Astrocyte of the spinal cord (primary cell): ENCODE data around the gene HELQ.
"Not testable (repeated sequence)": the region's sequence is repeated elsewhere in the genome, so short reads cannot be mapped to it uniquely, and the experiment has no call there.

Experiments
- DNase-seq: peaks from one replicate; pipeline ENCODE4 v3.0.0; 2011; ENCODE audit warnings: low read depth, low spot score
- H3K4me3 ChIP-seq: 2 replicates; pipeline ENCODE4 v1.5.1; 2011; ENCODE audit warnings: low read depth, mild to moderate bottlenecking, low read length, moderate library complexity
- in situ Hi-C: cut with HindIII; loops from 2 replicates; pipeline ENCODE4 v1.10.0; 2017; ENCODE audit warnings: low sequenced_read_pairs
- TF ChIP-seq, protein P1 (sequence below): IDR thresholded peaks from 2 replicates; pipeline ENCODE4 v1.5.1; 2012; ENCODE audit warnings: low read depth, mild to moderate bottlenecking, low read length, inconsistent platforms

Gene HELQ

DNA sequence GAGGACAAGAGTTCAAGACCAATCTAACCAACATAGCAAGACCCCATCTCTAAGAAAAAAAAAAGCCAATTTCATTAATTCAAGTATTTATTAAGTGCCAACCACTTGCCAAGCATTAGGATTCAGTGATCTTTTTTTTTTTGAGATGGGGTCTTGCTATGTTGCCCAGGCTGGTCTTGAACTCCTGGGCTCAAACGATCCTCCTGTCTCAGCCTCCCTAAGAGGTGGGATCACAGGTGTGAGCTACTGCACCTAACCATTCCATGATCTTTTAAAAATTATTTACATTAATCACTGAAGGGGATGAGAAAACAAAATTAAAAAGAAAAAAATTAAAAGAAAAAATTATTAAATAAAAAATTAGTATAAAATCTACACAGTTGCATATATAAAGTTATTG lies 24.4 kb downstream of the HELQ start:
- H3K4me3 ChIP-seq = no peak overlapping the region
- no peak for DNase-seq
- in situ Hi-C loops = no loop called here
- TF ChIP-seq, protein P1, sequence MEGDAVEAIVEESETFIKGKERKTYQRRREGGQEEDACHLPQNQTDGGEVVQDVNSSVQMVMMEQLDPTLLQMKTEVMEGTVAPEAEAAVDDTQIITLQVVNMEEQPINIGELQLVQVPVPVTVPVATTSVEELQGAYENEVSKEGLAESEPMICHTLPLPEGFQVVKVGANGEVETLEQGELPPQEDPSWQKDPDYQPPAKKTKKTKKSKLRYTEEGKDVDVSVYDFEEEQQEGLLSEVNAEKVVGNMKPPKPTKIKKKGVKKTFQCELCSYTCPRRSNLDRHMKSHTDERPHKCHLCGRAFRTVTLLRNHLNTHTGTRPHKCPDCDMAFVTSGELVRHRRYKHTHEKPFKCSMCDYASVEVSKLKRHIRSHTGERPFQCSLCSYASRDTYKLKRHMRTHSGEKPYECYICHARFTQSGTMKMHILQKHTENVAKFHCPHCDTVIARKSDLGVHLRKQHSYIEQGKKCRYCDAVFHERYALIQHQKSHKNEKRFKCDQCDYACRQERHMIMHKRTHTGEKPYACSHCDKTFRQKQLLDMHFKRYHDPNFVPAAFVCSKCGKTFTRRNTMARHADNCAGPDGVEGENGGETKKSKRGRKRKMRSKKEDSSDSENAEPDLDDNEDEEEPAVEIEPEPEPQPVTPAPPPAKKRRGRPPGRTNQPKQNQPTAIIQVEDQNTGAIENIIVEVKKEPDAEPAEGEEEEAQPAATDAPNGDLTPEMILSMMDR = no peak

DNA sequence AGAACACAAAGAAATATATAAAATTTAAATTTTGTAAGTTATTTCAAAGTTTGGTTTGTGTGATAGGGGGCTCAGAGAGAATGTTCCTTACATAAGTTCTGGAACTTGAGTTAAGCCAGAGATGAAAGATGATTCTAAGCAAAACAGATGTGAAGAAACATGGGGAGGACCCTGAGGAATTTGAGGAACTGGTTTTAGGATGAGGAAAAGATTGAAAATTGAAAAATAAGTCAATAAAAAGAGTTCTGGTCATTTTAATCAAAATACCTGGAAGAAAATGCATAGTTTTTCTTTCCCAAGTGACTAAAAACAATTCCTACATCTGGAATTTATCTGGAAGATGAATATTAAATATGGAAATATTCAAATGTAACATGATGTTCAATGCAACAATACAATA lies 37.4 kb downstream of the HELQ start:
- DNase-seq = no peak
- TF ChIP-seq, protein P1 = no peak
- H3K4me3 ChIP-seq = no peak overlapping the region
- in situ Hi-C loops = no loop called here

DNA sequence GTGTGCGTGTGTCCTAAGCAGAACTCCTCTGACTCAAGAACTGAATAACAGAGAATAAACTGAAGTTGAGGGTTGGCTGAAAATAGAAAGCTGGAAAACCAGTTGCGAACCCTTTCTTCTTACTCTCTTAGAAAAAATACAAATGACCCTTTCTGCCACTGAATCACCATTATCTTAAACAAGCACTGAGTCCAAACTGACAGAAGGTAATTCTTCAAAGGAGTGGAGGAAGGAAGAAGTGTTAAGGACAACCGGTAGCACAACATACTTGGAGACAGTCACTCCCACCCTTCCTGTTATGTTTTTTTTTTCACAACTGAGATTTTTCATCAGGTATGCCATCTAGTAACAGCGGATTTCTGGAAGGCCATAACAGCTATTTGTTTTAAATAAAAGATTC lies 38.1 kb downstream of the HELQ start:
- H3K4me3 ChIP-seq = no peak overlapping the region
- no peak for DNase-seq
- in situ Hi-C loops = no loop called here
- TF ChIP-seq, protein P1 = no peak

DNA sequence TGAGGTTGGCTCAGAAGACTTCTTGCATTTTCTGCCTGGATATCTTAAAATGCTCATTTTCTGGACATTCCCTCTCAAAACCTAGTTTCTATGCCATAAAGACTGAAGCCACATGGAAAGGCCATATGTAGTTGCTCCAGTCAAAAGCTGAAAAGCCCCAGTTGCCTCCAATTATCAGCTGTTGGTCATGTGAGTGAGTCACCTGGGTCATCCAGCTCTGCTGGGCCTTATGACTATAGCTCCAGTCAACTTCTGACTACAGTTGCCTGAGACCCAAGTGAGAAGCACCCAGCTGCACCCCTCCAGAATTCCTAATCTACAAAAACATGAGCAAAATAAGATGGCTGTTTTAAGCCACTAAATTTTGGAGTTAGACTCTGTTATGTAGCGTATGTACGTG lies 41.9 kb downstream of the HELQ start:
- no peak for DNase-seq
- no peak overlapping the region for H3K4me3 ChIP-seq
- TF ChIP-seq, protein P1 = no peak
- in situ Hi-C loops = no loop called here

DNA sequence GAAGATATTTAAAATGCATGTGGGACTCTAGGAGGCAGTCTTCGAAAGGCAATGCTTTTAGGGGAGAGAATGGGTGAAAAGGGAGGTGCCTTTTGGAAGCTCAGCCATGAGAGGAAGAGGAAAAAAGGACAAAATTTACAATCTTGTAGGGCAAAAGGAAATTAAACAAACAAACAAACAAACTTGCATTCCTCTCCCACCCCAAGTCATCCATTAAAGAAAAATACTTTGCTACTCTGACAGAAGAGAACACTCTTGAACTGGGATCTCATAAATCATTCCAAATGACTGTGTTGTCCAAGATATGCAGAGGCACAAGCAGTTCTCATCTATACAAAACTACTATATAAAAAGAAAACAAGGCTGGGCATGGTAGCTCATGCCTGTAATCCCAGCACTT lies 46.7 kb downstream of the HELQ start:
- in situ Hi-C loops = no loop called here
- no peak for DNase-seq
- H3K4me3 ChIP-seq = no peak overlapping the region
- TF ChIP-seq, protein P1 = no peak

DNA sequence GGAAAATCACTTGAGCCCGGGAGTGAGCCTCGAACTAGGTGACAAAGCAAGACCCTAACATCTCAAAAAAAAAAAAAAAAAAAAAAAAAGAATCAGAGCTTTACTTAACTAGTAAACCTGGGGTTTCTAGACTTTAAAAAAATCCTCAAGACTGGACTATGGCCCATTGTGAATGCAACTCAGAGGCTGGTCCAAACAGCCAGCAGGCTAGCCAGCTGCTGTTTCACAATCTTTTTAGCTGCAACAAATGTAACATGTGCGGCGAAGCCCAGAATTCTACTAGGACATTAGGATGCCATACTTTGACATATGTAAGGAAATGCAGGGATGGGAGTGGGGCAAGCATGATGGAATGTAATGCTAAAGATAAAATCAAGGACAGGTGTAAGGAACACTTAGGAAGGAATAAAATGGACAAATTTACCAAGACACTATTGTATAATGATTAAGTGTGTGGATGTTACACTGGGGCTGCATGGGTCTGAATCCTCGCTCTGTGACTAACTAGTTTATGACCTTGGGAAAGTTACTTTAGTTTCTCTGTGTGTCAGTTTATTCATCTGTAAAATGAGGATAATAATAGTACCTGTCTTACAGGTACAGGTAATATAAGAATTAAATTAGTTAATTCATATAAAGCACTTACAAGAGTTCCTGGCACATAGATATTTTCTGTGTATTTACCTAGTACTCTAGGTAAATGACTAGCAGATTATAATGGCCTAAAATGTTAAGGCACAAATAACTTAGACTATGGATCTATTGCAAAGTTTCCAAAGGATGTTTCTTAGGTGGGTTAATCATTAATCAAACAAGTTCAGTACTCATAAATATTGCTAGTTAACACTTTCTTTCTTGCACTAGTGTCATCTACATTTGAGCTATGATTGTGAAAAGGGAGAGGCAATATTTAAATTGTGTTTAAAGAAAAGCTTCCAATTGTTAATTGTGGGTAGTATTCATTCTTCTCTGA lies 49.5 kb downstream of the HELQ start:
- in situ Hi-C loops = no loop called here
- H3K4me3 ChIP-seq = no peak overlapping the region
- TF ChIP-seq, protein P1 = no peak
- no peak for DNase-seq

DNA sequence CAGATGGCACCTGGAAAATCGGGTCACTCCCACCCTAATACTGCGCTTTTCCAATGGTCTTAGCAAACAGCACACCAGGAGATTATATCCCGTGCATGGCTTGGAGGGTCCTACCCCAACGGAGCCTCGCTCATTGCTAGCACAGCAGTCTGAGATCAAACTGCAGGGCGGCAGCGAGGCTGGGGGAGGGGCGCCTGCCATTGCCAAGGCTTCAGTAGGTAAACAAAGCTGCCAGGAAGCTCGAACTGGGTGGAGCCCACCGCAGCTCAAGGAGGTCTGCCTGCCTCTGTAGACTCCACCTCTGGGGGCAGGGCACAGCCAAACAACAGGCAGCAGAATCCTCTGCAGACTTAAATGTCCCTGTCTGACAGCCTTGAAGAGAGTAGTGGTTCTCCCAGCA lies 57.5 kb downstream of the HELQ start:
- DNase-seq, H3K4me3 ChIP-seq, in situ Hi-C loops: not testable (repeated sequence)
